ENCODE measurements around the gene ZNF445.

GRCh38 chr3:44445786-44446185 lies 31.7 kb downstream of the ZNF445 start:
- TF ChIP-seq CTCF (IDR thresholded peaks at IDR 0.05), result no peak
- TF ChIP-seq POLR2A (IDR thresholded peaks at IDR 0.05), result no peak

All from uterus (tissue), 2 donors.